NCI-H345 treated with DMSO at 0.1 percent for 48 hours (cell line): ENCODE measurements around the gene B3GALT6.
"Not testable (repeated sequence)": the region's sequence is repeated elsewhere in the genome, so short reads cannot be mapped to it uniquely, and the experiment has no call there.

ENCODE experiments used
- DNase-seq: peaks from one replicate; lab custom pipeline; 2025; ENCODE audit not compliant: unreplicated experiment; lab: John Stamatoyannopoulos, UW

B3GALT6 gene

GRCh38 chr1:1232208-1232795, at the start of gene B3GALT6:
Gene B3GALT6, plus strand, starts transcription at chr1:1232237. Its CDS starts 42 bp downstream, at chr1:1232279.
- no peak for DNase-seq

- no peak for DNase-seq
These were observed 49.4 kb upstream of the B3GALT6 start for GRCh38 chr1:1182491-1183220.

- DNase-seq: no peak
These were observed 48.8 kb upstream of the B3GALT6 start for GRCh38 chr1:1183221-1183747.

- no peak for DNase-seq
These were observed 47.9 kb upstream of the B3GALT6 start for GRCh38 chr1:1183833-1184775.

GRCh38 chr1:1185101-1185765, 46.8 kb upstream of the B3GALT6 start:
- DNase-seq: no peak

- DNase-seq: no peak
These were observed 44.1 kb upstream of the B3GALT6 start for GRCh38 chr1:1187938-1188337.

GRCh38 chr1:1189111-1189510, 42.9 kb upstream of the B3GALT6 start:
- no peak for DNase-seq

GRCh38 chr1:1191734-1192133, 40.3 kb upstream of the B3GALT6 start:
- DNase-seq: no peak

- DNase-seq: no peak
These were observed 37.3 kb upstream of the B3GALT6 start for GRCh38 chr1:1194723-1195122.

GRCh38 chr1:1195726-1196125, 36.3 kb upstream of the B3GALT6 start:
- DNase-seq: not testable (repeated sequence)

- DNase-seq: no peak
These were observed 35.4 kb upstream of the B3GALT6 start for GRCh38 chr1:1196431-1197187.

- DNase-seq: no peak
These were observed 34.9 kb upstream of the B3GALT6 start for GRCh38 chr1:1197188-1197500.

GRCh38 chr1:1197551-1198422, 34.2 kb upstream of the B3GALT6 start:
- DNase-seq: no peak

GRCh38 chr1:1198423-1199140, 33.5 kb upstream of the B3GALT6 start:
- no peak for DNase-seq

- DNase-seq: no peak
These were observed 32.7 kb upstream of the B3GALT6 start for GRCh38 chr1:1199141-1199960.

- DNase-seq: no peak
These were observed 31.8 kb upstream of the B3GALT6 start for GRCh38 chr1:1199961-1200875.
